Stimulated activated CD8-positive, alpha-beta memory T cell treated with anti-CD3 and anti-CD28 coated beads, Interleukin-15, amount 100 ng/mL, for 1 hour (primary cell): ENCODE results near the gene RNPS1.

Experiments
- DNase-seq: peaks from one replicate; pipeline ENCODE4 v3.0.0-alpha.2; 2020; ENCODE audit warnings: low read depth

RNPS1 gene

GRCh38 chr16:2235695-2236336 lies 32.1 kb downstream of the RNPS1 start:
- no peak for DNase-seq

GRCh38 chr16:2235234-2235651 lies 32.7 kb downstream of the RNPS1 start:
- DNase-seq: no peak

GRCh38 chr16:2234813-2235170 lies 33.1 kb downstream of the RNPS1 start:
- DNase-seq: no peak

- no peak for DNase-seq
Observed at GRCh38 chr16:2233872-2234812, 33.8 kb downstream of the RNPS1 start.

- DNase-seq: no peak
Observed at GRCh38 chr16:2233046-2233775, 34.7 kb downstream of the RNPS1 start.

- no peak for DNase-seq
Observed at GRCh38 chr16:2232094-2232990, 35.6 kb downstream of the RNPS1 start.

GRCh38 chr16:2231016-2231931 lies 36.7 kb downstream of the RNPS1 start:
- DNase-seq: no peak

- DNase-seq: no peak
Observed at GRCh38 chr16:2230376-2230775, 37.5 kb downstream of the RNPS1 start.

- DNase-seq: no peak
Observed at GRCh38 chr16:2229632-2230250, 38.2 kb downstream of the RNPS1 start.

- DNase-seq: no peak
Observed at GRCh38 chr16:2229091-2229490, 38.8 kb downstream of the RNPS1 start.

- no peak for DNase-seq
Observed at GRCh38 chr16:2228161-2228824, 39.6 kb downstream of the RNPS1 start.

- no peak for DNase-seq
Observed at GRCh38 chr16:2226918-2227317, 41.0 kb downstream of the RNPS1 start.

GRCh38 chr16:2226245-2226793 lies 41.6 kb downstream of the RNPS1 start:
- no peak for DNase-seq

- DNase-seq: no peak
Observed at GRCh38 chr16:2223942-2224486, 43.9 kb downstream of the RNPS1 start.

GRCh38 chr16:2223221-2223941 lies 44.5 kb downstream of the RNPS1 start, which contains the start of gene E4F1:
Gene E4F1 (plus strand): TSS chr16:2223591. CDS start chr16:2223614, 23 bp downstream.
- DNase-seq: peak; percentile 98

- DNase-seq: no peak
Observed at GRCh38 chr16:2216330-2216729, 51.6 kb downstream of the RNPS1 start.

GRCh38 chr16:2214719-2214968 lies 53.3 kb downstream of the RNPS1 start, which contains the start of gene PGP:
Gene PGP (minus strand): TSS chr16:2214840. CDS start chr16:2214777, 63 bp downstream.
- DNase-seq: no peak
